ENCODE results near the gene RTRAF.

RTRAF gene

DNA sequence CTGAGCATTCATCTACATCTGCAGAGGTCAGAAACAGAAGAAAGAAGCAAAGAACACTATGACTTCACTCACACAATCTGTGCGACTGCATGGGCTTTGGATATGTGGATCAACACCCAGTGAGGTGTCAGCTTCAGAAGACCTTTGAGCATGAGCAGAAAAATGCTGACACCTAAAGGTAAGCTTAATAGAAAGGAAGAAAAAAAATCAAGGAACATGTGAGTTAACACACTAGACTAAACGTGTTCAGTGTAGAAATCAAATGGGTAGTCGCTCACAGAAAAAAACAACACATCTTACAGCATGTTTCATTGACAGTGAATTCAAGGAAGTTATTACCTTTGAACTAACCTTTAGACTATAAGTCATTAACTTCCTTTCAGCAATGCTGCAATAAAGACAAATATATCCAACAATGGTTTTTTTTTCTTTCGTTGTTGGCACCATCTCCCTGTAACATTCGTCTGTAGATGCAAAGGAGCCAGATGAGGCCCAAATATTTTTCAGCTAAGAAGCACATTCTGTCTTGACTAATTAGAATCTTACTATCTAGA is 30.9 kb downstream of the RTRAF start:
- no peak for DNase-seq (ENCODE audit: low read depth in 2 of 2, low spot score in 1 of 2)

DNA sequence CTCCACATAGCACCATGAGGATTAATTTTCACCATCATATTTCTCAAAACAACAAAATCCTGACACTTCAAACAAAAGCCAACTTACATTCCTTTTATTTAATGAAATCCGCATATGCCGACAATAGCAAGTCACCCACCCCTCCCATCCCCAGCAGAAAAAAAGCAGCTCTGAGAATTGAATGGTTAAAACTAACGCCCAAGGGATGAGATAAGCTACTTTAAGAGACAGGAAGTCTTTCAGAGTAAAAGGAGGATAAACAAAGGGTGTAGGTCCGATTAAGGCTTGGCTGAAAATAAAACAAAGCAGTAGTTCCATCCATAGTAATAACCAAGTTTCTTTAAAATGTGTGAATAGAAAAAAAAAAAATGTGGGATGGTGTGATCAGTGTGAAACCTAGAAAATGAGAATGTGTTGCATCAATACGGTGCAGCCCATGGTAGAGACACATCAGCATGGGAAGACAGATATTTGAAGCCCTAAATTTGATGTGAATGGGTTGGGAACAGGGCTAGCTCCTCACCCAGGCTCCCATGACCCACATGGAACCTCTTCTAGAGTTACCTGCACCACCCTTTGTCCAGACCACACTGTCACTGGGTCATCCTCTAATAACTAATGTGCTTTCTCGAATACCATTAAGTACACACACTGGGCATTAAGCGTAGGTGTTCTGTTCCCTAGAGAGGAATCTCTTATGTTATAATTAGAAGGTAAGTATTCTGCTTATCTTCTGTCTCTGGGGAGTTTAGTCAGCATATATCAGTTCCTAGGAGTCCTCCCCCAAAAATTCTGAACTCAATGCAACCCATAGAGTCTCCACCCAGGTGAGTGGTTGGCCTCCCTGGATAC is 31.7 kb downstream of the RTRAF start:
- no peak for DNase-seq (ENCODE audit: low read depth in 2 of 2, low spot score in 1 of 2)

DNA sequence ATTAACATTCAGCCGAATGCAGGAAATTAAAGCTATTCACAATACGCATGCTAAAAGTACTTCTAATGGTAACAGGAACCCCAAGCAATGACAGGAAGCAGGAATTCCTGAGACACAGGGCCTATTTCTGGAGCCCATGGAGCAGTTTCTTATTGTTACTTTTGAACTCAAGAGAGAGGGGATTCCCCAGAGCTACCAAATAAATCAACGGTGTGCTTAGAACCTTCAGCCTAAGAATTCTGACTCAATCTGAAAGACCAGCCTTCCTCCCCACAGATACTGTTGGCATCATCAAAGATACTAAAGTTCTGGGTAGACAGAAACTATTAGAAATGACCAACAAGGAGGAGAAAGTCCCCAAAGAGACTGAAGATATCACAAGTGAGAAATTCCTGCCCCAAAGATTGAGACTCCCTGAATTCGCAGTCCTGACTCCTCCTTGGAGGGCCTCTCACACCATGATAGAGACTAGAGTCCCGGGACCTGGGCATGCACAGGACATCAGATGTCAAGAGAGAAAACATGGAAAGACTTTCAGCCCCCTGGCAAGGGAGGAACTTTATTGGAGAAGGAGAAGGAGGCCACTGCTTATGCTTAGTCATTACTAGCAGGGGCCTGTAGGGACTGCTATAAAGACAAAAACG is 32.7 kb downstream of the RTRAF start:
- DNase-seq (ENCODE audit: low read depth in 2 of 2, low spot score in 1 of 2) = no peak

DNA sequence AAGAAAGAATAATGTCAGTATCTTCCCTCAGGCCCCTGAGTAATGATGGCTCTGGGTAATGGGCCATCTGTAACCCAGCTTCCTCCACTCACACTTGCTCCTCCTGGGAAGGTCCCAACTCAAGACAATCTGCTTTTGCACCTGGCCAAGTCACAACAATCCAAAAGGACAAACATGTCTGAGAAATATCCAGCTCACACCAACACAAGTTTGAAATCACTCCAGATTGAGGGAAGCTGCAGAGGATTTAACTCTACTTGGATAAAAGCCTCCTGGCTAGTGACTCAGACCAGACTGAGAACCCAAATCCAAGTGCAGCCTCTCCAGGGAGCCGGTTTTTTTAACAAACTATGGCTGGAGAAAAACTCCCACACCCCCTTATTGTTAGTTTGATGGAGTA is 34.2 kb downstream of the RTRAF start:
- no peak for DNase-seq (ENCODE audit: low read depth in 2 of 2, low spot score in 1 of 2)

DNA sequence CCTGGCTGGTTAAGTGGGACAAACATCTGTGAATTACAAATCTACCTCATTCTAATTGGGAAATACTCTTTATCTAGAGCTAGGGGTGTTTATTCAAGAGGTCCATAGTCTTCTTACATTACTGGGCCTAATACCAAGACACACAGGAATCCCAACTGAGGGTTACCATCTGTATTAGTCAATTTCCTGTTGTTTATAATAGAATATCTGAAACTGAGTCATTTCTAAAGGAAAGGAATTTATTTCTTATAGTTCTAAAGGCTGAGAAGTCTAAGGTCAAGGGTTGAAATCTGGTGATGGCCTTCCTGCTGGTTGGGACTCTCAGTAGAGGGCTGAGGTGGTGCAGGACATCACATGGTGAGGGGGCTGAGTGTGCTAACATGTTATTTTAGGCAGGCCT is 36.0 kb downstream of the RTRAF start:
- no peak for DNase-seq (ENCODE audit: low read depth in 2 of 2, low spot score in 1 of 2)

DNA sequence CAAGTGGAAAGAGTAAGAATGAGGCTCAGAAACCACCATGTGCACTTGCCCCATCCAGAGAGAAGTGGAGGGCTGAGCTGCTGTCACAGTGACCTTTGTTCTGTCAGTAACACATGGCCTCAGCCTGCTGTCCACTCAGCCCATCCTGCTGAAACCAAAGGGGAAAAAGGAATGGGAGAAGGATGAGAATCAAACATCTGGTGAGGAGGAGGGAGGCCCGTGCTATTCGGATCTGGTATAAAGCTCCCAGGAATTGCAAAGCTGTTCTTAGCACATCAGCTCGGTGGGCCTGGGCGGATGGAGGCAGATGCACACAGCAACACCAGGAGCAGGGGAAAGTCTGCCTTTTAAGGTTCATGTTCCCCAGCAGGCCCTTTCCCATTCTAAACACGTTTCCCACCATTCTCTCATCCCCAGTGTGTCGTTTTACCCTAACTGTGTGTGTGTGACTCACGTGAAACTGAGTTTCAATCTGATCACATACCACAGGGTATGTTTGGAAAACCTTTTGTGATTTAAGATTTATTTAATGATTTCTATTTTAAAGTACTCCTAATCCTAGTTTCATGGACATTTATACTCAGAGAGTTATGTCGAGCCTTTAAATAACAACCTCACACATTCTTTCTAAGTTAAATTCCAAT is 36.8 kb downstream of the RTRAF start:
- no peak for DNase-seq (ENCODE audit: low read depth in 2 of 2, low spot score in 1 of 2)

DNA sequence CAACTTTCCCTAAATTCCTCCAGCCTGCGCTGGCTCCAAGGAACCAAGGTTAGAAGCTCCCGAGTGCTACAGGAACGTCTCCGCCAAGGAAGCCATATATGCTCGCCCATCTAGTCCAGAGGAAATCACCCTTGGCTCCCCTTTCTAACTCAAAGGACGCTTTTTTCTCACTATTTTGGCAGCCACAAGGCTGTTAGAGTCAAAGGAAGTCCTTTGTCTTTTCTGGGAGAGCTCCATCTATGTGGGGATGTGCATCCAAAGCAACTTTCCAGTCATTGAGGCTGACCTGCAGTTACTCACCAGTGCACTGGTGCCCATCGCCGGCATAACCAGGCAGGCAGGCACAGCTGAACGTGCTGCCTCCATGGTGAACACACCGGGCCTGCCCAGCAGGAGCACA is 37.6 kb downstream of the RTRAF start:
- DNase-seq (ENCODE audit: low read depth in 2 of 2, low spot score in 1 of 2) = no peak

DNA sequence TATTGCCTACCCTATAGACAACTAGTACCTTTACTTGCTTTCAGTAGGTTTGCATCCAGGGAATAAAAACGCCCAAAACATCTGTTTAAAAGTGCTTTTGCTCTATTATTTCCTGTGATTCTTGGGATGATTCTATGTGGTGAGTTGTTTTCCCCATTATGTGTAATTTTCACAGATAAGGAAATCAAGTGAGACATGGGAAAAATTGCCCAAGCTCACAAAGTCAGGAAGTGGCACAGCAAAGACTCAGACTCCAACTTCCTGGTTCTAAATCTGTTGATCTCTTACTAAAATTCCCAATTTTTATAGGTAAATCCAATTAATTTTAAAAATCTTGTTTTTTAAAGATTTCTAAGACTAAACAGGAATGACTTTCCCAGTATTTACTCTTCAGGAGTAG is 40.5 kb downstream of the RTRAF start:
- no peak for DNase-seq (ENCODE audit: low read depth in 2 of 2, low spot score in 1 of 2)

DNA sequence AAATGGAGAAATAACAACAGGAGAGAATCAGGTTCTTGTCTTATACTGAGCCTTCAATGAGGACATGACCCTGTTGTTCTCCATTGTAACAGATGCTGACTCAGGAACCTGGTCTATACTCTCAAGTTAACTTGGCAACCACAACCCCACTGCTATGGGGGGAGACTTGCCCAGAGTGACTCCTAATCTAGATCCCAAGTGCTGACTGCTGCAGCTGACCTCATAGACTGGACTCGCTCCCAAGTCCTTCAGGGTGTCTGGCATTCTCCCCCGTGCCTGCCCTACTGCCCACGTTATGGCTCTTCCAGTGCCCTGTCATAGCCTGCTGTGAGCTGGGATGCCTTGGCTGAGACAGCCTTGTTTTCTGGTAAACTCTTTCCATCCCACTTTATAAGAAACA is 42.4 kb downstream of the RTRAF start:
- no peak for DNase-seq (ENCODE audit: low read depth in 2 of 2, low spot score in 1 of 2)

DNA sequence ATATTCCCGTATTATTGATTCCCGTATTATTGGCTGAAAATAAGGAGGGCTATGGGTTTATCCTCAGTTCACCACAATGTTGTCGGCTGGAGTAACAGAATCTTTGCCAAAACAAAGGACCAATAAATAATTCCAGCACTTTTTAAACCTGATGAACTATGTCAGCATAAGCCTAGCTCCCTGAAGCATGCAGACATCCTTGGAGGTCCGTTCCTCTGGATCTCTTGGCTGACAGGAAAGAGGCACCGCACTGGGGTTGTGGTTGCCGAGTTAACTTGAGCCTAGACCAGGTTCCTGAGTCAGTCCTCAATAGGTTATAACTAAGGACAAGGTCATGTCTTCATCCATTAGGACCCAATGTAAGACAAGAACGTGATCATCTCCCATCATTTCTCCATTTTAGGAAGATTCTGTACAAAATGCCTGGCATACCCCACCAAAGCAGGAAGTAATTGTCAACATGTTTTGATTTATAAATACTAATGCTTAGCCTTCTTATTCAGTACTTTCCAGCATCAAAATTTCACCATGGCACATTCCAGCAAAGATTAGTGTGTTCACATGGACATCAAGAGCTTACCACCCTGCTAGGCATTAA is 43.0 kb downstream of the RTRAF start:
- no peak for DNase-seq (ENCODE audit: low read depth in 2 of 2, low spot score in 1 of 2)

DNA sequence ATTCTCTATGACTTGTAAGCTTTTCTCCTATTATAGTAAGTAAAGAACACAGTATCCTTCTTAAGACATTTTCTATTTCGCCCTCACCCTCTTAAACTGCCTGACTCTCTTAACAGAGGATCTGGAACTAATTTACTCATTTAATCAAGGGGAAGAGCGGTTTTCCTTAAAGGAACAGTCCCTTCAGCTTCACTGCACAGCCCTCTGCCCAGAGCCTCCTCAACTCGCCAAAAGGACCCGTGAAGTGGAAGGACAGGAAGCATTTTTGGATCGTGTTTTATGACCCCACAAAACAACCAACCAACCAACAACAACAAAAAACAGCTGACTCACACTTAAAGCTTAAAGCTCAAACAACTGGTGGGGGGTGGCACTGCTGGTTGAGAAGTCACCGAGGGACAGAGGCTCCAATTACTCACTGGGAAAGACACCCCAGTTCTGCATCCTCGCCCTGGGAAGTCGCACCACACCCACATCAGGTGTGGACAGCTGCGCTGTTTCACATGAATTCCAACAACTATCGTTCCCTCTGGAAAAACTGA is 43.8 kb downstream of the RTRAF start:
- DNase-seq (ENCODE audit: low read depth in 2 of 2, low spot score in 1 of 2) = no peak

DNA sequence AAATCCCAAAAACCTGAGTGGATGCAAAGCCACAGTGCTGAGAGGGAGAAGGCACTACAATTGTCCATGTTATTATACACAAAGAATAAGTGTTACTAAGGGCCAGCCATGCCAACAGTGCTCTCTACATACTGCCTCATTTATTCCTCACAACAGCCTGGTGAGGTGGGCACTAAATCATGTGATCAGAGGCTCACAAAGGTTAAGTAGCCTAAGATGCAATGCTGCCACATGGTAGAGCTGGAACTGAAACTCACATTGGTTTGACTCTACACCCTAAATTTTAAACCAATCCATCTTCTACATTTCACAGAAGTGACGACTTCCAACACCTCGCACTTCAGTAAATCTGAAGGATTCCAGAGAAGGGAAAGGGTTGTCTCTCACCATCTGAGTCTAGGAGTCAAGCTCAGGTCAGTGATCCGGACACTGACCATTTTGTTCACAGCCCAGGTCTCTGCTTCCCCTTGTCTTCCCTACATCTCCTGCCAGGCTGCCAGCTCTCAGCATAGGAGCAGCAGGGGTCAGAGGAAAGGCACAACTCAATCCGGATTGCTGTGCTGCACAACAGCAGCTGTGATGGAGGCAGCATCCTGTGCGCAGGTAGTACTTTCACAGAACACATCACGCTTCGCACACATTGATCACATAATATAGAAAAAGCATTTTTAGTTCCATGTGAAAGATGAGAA is 49.9 kb downstream of the RTRAF start:
- DNase-seq (ENCODE audit: low read depth in 2 of 2, low spot score in 1 of 2) = no peak

DNA sequence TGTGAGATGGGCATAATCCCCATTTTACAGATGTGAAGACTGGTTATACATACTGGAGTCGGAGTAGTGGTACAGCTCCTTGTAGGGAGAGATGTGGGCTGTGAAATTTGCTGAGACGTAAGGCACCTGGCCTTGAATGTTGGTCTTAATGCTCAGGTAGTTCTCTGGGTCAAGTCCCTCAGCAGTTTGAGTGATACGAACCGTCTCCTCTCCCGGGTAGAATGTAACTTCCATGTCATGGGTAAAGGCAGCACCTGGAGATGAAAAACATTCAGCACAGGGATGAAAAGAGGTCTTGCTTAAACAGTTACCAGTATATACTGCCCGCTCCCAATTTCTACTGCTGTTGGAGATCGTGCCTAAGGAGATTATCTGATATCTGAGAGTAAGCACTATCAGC is 51.3 kb downstream of the RTRAF start:
- DNase-seq (ENCODE audit: low read depth in 2 of 2, low spot score in 1 of 2) = no peak

DNA sequence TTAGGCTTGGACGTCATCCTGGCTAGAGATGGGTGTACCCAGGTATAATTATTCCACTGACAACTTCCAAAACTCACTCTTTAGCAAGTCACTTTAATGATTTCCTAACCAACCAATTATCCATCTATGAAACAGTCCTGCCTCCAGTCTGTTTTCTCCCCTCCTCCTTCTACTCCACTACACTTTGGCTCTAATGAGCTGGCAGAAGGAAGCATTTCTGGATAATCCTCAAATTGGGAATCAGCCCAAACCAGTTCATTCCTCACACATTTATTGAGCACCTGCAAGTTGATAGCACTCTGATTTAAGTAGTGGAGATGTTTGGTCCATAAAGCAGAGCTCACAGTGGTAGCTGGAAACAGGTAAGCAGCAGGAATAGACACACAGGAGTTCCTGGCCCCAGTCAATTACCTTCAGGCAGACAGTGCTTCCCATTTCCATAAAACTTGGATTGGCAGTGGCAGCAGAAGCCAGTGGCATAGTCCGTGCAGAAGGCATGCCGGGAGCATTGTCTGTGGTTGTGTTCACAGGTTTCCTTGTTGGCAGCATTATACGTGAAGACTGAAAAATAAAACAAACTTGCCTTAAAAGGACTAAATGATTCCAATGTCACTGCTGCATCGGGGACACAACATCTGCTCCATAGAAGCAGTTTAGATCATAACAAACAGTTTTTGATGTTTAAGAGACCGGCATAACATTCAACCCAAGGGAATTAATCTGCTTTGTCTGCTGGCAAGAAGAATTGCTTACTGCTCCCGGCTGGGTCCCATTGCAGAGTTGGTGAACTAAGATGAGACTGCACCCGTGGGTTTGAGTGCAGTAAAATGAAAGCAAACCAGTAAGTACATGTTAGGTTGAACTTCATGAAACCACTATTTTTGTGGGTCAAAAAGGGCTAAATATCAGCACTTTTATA is 53.3 kb downstream of the RTRAF start:
- DNase-seq (ENCODE audit: low read depth in 2 of 2, low spot score in 1 of 2) = no peak

DNA sequence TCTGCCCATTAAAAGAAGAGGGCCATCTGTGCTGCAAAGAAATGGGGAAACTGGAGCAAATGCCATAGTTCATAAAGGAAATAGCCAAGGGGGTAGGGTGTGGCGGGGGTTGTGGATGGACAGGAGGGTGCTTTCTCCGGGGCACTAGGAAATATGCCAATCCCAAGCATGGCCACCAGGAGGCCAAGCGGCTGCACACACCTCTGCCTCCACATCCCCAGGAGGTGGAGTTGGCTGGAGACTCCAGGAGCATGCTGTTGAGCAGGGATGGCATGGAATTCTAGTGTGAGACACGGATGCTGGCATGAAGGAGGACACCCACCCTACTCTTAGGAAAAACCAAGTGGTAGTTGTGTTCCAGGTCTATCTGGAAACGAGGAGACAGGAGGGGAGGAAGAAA is 54.3 kb downstream of the RTRAF start:
- no peak for DNase-seq (ENCODE audit: low read depth in 2 of 2, low spot score in 1 of 2)

DNA sequence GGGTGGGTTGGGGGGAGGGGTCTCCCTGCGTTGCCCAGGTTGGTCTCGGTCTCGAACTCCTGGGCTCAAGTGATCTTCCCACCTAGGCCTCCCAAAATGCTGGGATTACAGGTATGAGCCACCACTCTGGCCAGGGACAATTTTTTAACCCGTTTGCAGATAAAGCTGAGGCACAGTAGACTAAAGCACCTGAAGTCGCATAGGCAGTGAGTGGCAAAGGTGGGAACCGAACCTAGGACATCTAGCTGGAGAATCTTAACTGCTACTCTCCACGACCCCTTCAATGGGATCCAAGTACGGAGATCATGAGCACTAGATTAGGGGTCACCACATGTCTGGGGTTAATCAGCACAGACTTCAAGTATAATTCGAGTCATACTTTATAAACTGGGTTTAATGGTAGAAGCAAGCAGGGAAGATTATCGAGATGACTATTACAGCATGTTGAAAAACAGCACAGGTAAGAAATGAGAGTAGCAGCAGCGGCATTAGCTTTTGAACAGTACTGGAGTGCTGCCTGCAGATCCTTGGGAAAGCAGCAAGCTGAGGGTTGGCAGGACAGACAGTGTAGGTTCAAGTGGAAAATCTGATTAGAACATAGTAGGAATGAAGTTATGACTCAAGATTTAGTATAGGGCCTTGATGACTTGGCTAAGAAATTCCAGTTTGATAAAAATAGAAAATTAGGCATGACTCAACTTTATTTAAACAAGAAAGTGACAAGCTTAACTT is 55.6 kb downstream of the RTRAF start:
- DNase-seq (ENCODE audit: low read depth in 2 of 2, low spot score in 1 of 2) = no peak

DNA sequence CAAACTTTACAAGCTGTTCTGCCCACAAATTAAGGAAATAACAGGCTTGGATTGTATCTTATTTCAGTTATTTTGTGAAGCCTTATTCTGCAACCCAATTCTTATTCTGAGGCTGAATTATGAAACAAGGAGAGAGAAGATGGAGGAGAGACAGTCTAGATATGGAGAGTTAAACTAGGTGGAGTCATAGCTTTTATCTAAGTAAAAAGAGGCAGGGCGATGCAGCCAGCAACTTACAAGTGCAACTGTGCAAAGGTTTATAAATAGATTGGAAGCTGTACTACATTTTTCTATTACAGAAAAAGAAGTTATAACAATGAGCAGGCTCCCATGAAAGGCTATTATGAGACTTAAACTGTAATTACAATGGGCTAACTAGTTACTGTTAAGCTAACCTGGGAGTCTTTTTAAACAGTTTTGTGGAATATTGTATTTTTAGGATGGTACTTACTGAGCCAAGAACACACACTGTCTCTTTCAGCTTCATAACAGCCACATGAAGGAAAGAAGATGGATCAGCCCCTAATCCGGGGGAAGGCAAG is 57.1 kb downstream of the RTRAF start:
- DNase-seq (ENCODE audit: low read depth in 2 of 2, low spot score in 1 of 2) = no peak

DNA sequence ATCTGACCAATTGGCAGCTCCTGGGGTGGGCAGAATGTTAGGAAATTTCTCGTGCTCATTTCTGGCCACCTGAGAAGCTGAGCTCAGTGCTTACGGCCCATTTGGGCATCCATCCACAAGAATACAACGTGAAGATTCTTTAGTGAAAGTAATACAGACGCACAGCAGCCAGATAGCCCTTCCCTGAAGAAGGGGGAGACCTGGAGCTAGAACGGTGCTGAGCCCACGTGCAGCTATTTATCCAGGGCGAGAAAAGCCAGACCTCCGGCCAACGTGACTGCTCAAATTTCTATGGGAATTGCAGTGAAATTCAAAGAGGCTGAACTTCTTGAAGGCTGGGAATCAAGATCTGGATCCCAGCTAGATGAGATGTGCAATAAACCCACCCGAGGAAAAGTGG is 58.8 kb downstream of the RTRAF start:
- no peak for DNase-seq (ENCODE audit: low read depth in 2 of 2, low spot score in 1 of 2)

All from stimulated activated CD8-positive, alpha-beta memory T cell treated with anti-CD3 and anti-CD28 coated beads, Interleukin-4, amount 100 ng/mL, for 1 hour (primary cell).